ENCODE measurements around the gene LRMDA. TPM values are rescaled to one million over a fixed set of nuclear protein-coding genes. Genes with fewer than 3 reads are reported as not detected.

LRMDA gene
- polyA plus RNA-seq, 2 of the 4 experiments (the other 2 are of a cell fraction), result 4.6 to 5.2 TPM

- no peak for TF ChIP-seq NR3C1 (IDR thresholded peaks at IDR 0.05)
- no peak for TF ChIP-seq CBX8 (IDR thresholded peaks at IDR 0.05)
- no peak for TF ChIP-seq CBX2 (IDR thresholded peaks at IDR 0.05; ENCODE audit: borderline replicate concordance, low read depth)
- TF ChIP-seq HEYL (CRISPR knock-in tag; IDR thresholded peaks at IDR 0.05), result no peak
- no peak for TF ChIP-seq POLR2AphosphoS2 (conservative IDR thresholded peaks at IDR 0.05; ENCODE audit: low read length)
- no peak for TF ChIP-seq MAZ (IDR thresholded peaks at IDR 0.05; ENCODE audit: borderline replicate concordance, low read depth, low read length)
- TF ChIP-seq E2F6 (IDR thresholded peaks at IDR 0.05; ENCODE audit: borderline replicate concordance, low read depth), result no peak
- no peak for TF ChIP-seq TFCP2L1 (CRISPR knock-in tag; IDR thresholded peaks at IDR 0.05)
- no peak for TF ChIP-seq FOSB (CRISPR knock-in tag; IDR thresholded peaks at IDR 0.05)
- TF ChIP-seq BHLHE40 (IDR thresholded peaks at IDR 0.05; ENCODE audit: low read depth, low read length), result no peak
- Histone ChIP-seq H3K27ac (no peak overlapping the region; a peak in 1 of 6 replicates), H3K9me3 (no peaks in the 10 kb centered on the region), H3K4me3 (no peak overlapping the region), H3K4me1 (peaks cover 21% of the 10 kb centered on the region), H3K4me2 (no peak overlapping the region)
- no peak for DNase-seq (ENCODE audit: low read depth in 1 of 2, low spot score in 1 of 2)
- 77% methylated on average over 12 of the region's 12 CpGs for WGBS (ENCODE audit: missing lambda C conversion rate)
- ATAC-seq, result no peak
- CTCF ChIA-PET, result interaction anchor here (0.7 kb wide), 1 partner anchor 575 kb away, joined by 3 read pairs; no protein-coding TSS in a partner anchor
- POLR2A ChIA-PET, result no interaction called here
- no peak for FAIRE-seq
These were observed 998.1 kb downstream of the LRMDA start for GRCh38 chr10:76429368-76430060.

GRCh38 chr10:76430061-76430645, 998.7 kb downstream of the LRMDA start:
- ATAC-seq (no peak), FAIRE-seq (no peak)
- TF ChIP-seq REST (IDR thresholded peaks at IDR 0.05) (no peak), BHLHE40 (IDR thresholded peaks at IDR 0.05; ENCODE audit: low read depth, low read length) (no peak), HOXB13 (CRISPR knock-in tag; IDR thresholded peaks at IDR 0.05; ENCODE audit: low read depth) (no peak), EP300 (IDR thresholded peaks at IDR 0.05) (no peak), CBX8 (IDR thresholded peaks at IDR 0.05) (no peak), PBX3 (IDR thresholded peaks at IDR 0.05) (no peak), KDM1A (IDR thresholded peaks at IDR 0.05; ENCODE audit: low read depth) (no peak), HDAC2 (IDR thresholded peaks at IDR 0.05) (no peak), ESRRA (IDR thresholded peaks at IDR 0.05; ENCODE audit: borderline replicate concordance, low read length) (no peak), EHF (CRISPR knock-in tag; IDR thresholded peaks at IDR 0.05) (no peak)

More at GRCh38 chr10:76430061-76430645, 998.7 kb downstream of the LRMDA start:
- POLR2A ChIA-PET, result no interaction called here
- Histone ChIP-seq H3K4me1 (peaks cover 21% of the 10 kb centered on the region), H3K4me3 (no peak overlapping the region), H3K27ac (no peak overlapping the region; a peak in 1 of 6 replicates), H3K4me2 (no peak overlapping the region), H3K9me3 (no peaks in the 10 kb centered on the region)
- DNase-seq (ENCODE audit: low read depth in 1 of 2, low spot score in 1 of 2), result no peak
- CTCF ChIA-PET, result no interaction called here
- WGBS (ENCODE audit: missing lambda C conversion rate), result 49% methylated on average over 4 of the region's 4 CpGs

Measured in A549 (cell line).